Measurements from ENCODE around the gene AK9.

AK9 gene

DNA sequence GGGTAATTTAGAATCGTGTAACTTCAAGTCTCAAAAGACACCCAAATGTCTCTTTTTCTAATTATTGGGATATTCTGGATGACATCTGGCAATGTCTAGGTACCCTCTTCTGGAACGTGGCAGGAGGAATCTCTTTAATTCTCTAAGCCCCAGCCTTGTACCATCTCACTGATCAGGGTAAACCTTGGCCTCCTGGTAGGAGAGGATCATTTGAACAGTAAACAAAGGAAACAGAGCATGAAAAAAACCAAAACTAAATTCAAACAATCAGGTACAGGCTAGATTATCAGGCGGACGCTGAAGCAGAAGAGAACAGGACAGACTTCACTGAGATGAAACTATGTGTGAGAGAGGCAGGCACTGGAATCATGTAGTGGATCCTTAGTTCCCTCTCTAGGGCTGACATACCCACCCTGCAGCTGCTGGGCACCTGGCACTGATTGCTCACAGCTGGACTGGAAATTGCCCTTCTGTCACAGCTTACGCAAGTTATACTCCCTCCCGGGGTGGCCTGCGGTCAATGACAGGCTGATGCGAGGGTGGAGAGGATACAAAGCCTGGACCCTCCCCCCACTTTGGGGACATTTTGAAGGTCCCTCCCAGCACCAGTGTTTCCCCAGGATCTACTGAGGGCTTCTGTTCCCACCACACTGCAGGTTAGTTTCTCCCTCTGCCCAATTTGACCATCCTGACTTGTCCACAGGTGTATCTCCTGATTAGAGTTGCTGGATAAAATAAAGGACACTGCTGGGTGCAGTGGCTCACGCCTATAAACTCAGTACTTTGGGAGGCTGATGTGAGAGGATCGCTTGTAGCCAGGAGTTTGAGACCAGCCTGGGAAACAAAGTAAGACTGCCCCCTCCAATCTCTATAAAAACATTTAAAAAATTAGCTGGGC is 187.4 kb downstream of the AK9 start:
- Histone ChIP-seq H3K9ac (no peak overlapping the region), H3K4me3 (ENCODE audit: low read depth, low read length) (no peak overlapping the region)

DNA sequence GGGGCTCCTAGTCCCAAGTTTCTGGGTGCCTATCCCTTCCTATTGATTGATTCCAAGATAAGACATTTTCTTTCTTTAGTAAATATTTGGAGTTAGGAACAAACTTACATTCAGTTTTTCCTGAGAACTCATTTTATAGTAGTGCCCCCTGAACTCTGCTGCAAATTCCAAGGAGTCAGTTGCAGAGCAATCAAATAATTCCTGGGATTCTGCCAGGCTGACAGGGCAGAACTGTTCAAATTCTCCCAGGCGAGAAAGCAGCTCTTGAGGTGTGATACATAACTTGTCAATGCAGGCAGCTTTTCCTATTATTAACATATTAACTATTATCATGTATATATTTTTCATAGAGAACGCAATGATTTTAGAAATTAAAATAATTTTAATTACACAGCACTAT is 192.1 kb downstream of the AK9 start:
- no peaks in the 10 kb centered on the region for H3K79me2 ChIP-seq
- no peak overlapping the region for H3K4me3 ChIP-seq (ENCODE audit: low read depth, low read length)
- peaks cover 7% of the 10 kb centered on the region for H3K4me1 ChIP-seq
- no peak overlapping the region for H3K27ac ChIP-seq
- H3K9ac ChIP-seq, result no peak overlapping the region
- no peaks in the 10 kb centered on the region for H3K9me3 ChIP-seq (ENCODE audit: control insufficient read depth, low read length)
- TF ChIP-seq, protein P1, sequence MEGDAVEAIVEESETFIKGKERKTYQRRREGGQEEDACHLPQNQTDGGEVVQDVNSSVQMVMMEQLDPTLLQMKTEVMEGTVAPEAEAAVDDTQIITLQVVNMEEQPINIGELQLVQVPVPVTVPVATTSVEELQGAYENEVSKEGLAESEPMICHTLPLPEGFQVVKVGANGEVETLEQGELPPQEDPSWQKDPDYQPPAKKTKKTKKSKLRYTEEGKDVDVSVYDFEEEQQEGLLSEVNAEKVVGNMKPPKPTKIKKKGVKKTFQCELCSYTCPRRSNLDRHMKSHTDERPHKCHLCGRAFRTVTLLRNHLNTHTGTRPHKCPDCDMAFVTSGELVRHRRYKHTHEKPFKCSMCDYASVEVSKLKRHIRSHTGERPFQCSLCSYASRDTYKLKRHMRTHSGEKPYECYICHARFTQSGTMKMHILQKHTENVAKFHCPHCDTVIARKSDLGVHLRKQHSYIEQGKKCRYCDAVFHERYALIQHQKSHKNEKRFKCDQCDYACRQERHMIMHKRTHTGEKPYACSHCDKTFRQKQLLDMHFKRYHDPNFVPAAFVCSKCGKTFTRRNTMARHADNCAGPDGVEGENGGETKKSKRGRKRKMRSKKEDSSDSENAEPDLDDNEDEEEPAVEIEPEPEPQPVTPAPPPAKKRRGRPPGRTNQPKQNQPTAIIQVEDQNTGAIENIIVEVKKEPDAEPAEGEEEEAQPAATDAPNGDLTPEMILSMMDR (IDR thresholded peaks at IDR 0.05), result no peak
- H3K36me3 ChIP-seq (ENCODE audit: control insufficient read depth, insufficient read depth, low read length), result no peaks in the 10 kb centered on the region
- no peak overlapping the region for H3K4me2 ChIP-seq (ENCODE audit: low read length)
- H2AFZ ChIP-seq, result no peak overlapping the region
- no peaks in the 10 kb centered on the region for H3K27me3 ChIP-seq (ENCODE audit: control insufficient read depth, insufficient read depth, low read length)

More for the DNA sequence above, 187.4 kb downstream of the AK9 start:
- TF ChIP-seq, protein P1 (IDR thresholded peaks at IDR 0.05), result no peak
- Histone ChIP-seq H3K79me2 (no peaks in the 10 kb centered on the region), H3K27ac (peak overlapping the region; percentile 89), H3K4me2 (ENCODE audit: low read length) (peak overlapping the region; percentile 0), H3K36me3 (ENCODE audit: control insufficient read depth, insufficient read depth, low read length) (no peaks in the 10 kb centered on the region), H2AFZ (peak overlapping the region; percentile 61), H3K27me3 (ENCODE audit: control insufficient read depth, insufficient read depth, low read length) (no peaks in the 10 kb centered on the region), H3K9me3 (ENCODE audit: control insufficient read depth, low read length) (no peaks in the 10 kb centered on the region), H3K4me1 (peaks cover 24% of the 10 kb centered on the region)

DNA sequence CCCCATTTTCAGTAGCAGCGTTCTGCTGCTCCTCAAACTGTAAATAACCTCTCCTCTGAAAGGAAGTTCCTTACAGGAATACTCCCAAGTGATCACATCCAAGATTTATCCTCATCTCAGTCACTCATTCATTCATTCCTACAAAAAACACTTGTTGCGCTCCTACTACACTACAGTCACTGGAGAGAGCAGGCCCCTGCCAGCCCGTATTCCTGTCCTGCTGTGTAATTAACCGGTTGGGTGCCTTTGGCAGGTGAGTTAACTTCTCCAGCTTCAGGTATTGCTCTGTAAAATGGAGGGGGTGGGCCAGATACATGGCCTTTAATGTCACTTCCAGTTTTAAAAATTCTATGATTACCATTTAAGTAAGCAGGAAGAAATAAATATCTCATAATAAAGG is 192.9 kb downstream of the AK9 start:
- no peaks in the 10 kb centered on the region for H3K9me3 ChIP-seq (ENCODE audit: control insufficient read depth, low read length)
- H3K79me2 ChIP-seq, result no peaks in the 10 kb centered on the region
- H3K9ac ChIP-seq, result no peak overlapping the region
- H3K4me2 ChIP-seq (ENCODE audit: low read length), result peak overlapping the region; percentile 17
- H3K36me3 ChIP-seq (ENCODE audit: control insufficient read depth, insufficient read depth, low read length), result no peaks in the 10 kb centered on the region
- no peak overlapping the region for H2AFZ ChIP-seq
- TF ChIP-seq, protein P1 (IDR thresholded peaks at IDR 0.05), result no peak
- no peak overlapping the region for H3K27ac ChIP-seq
- peaks cover 2% of the 10 kb centered on the region for H3K4me1 ChIP-seq
- no peak overlapping the region for H3K4me3 ChIP-seq (ENCODE audit: low read depth, low read length)
- H3K27me3 ChIP-seq (ENCODE audit: control insufficient read depth, insufficient read depth, low read length), result no peaks in the 10 kb centered on the region

DNA sequence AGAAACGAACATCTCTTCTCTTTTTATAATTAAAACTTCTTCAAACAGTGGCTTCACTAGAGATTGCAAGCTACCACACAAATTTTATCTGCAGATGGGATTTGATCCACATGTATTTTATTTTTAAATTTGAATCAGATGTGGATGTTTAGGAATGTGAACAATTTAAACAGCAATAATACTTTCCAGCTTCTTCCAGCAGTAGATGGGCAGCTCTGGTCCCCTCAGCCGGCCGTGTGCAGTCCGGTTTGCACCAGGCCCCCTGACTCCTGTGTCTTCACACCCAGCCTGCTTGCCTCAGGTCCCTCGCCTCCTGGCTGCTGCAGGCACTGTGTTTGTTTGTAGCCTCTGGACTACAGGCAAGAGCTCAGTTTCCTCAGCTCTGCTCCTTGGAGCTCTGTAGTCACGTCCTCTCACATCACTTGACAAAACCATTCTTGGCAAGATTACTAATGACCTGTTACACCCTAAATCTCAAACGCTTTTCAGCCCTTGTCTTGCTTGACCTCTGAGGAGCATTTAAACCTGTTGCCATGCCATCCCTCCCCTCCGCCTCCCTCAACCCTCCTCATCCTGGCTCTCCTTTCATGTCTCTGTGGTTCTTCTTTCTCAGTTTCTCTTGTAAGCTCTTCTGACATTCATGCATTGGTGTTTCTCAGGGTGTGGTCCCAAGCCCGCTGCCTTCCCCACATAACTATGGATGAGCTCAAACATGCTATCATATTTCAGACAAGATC is 194.8 kb downstream of the AK9 start:
- Histone ChIP-seq H3K9me3 (ENCODE audit: control insufficient read depth, low read length) (no peaks in the 10 kb centered on the region), H3K4me2 (ENCODE audit: low read length) (no peak overlapping the region), H3K36me3 (ENCODE audit: control insufficient read depth, insufficient read depth, low read length) (no peaks in the 10 kb centered on the region), H3K4me1 (peaks cover 10% of the 10 kb centered on the region), H3K9ac (no peak overlapping the region), H3K79me2 (no peaks in the 10 kb centered on the region), H3K27ac (no peak overlapping the region), H3K4me3 (ENCODE audit: low read depth, low read length) (no peak overlapping the region), H3K27me3 (ENCODE audit: control insufficient read depth, insufficient read depth, low read length) (no peaks in the 10 kb centered on the region), H2AFZ (no peak overlapping the region)
- TF ChIP-seq, protein P1 (IDR thresholded peaks at IDR 0.05), result no peak
